ENCODE results near the gene SMAD2. TPM values are rescaled to one million over a fixed set of nuclear protein-coding genes. Genes with fewer than 3 reads are reported as not detected.
A peak's percentile ranks its signal among the peaks of the same experiment; 100 is the strongest.

SMAD2 gene
- total and polyA plus RNA-seq, 3 donors from 2014 or later = 76.9 to 115 (median 109) TPM

- H3K4me3 ChIP-seq = no peak overlapping the region
- intact Hi-C loops (cut with DNase I; ENCODE audit: low total_unique reads) = no loop called here
- H3K27me3 ChIP-seq = no peaks in the 10 kb centered on the region
- H3K4me1 ChIP-seq = peaks cover 8% of the 10 kb centered on the region
- no peaks in the 10 kb centered on the region for H3K36me3 ChIP-seq (ENCODE audit: low read depth, missing control alignments)
- no peaks in the 10 kb centered on the region for H3K9me3 ChIP-seq
- peak overlapping the region in 1 of 2 donors; percentile 21 for H3K27ac ChIP-seq
- TF ChIP-seq, protein P1, sequence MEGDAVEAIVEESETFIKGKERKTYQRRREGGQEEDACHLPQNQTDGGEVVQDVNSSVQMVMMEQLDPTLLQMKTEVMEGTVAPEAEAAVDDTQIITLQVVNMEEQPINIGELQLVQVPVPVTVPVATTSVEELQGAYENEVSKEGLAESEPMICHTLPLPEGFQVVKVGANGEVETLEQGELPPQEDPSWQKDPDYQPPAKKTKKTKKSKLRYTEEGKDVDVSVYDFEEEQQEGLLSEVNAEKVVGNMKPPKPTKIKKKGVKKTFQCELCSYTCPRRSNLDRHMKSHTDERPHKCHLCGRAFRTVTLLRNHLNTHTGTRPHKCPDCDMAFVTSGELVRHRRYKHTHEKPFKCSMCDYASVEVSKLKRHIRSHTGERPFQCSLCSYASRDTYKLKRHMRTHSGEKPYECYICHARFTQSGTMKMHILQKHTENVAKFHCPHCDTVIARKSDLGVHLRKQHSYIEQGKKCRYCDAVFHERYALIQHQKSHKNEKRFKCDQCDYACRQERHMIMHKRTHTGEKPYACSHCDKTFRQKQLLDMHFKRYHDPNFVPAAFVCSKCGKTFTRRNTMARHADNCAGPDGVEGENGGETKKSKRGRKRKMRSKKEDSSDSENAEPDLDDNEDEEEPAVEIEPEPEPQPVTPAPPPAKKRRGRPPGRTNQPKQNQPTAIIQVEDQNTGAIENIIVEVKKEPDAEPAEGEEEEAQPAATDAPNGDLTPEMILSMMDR (IDR thresholded peaks at IDR 0.05) = no peak
- TF ChIP-seq POLR2A (IDR thresholded peaks at IDR 0.05) = no peak
- no peak for DNase-seq
- WGBS, 2 donors = 77 to 84% methylated on average over 9 of the region's 9 CpGs
Observed at GRCh38 chr18:47817017-47817794, 113.3 kb downstream of the SMAD2 start.

- TF ChIP-seq, protein P1 (IDR thresholded peaks at IDR 0.05) = no peak
- TF ChIP-seq POLR2A (IDR thresholded peaks at IDR 0.05) = no peak
- Histone ChIP-seq H3K27me3 (no peaks in the 10 kb centered on the region), H3K4me1 (peaks cover 8% of the 10 kb centered on the region), H3K4me3 (no peak overlapping the region), H3K27ac (no peak overlapping the region), H3K9me3 (no peaks in the 10 kb centered on the region), H3K36me3 (ENCODE audit: low read depth, missing control alignments) (no peaks in the 10 kb centered on the region)
- WGBS, 2 donors = 58 to 63% methylated on average over 5 of the region's 5 CpGs
- intact Hi-C loops (cut with DNase I; ENCODE audit: low total_unique reads) = no loop called here
- no peak for DNase-seq
Observed at GRCh38 chr18:47815486-47816270, 114.8 kb downstream of the SMAD2 start.

DNA sequence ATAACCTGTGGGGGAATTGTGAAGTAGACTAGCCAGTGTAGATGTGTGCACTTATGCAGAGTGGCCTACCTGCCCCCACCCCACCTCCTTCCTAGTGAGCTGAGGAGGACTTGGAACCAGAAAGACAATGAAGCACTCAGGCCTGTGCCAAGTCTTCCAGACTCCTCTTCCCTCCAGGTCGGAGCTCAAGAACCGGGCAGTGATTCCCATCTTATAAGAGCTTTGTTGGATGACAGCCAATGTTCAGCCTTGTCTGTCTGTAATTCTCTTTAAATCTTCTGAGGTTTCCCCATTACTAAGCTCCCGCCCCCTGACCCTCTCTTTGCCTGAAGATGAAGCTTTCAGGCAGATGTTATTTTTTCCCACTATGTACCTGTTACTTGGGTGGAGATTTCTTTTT is 121.0 kb downstream of the SMAD2 start:
- Histone ChIP-seq H3K4me3 (no peak overlapping the region), H3K4me1 (no peaks in the 10 kb centered on the region), H3K36me3 (ENCODE audit: low read depth, missing control alignments) (no peaks in the 10 kb centered on the region), H3K27ac (no peak overlapping the region), H3K27me3 (no peaks in the 10 kb centered on the region), H3K9me3 (no peaks in the 10 kb centered on the region)
- DNase-seq = no peak
- TF ChIP-seq POLR2A (IDR thresholded peaks at IDR 0.05) = no peak
- TF ChIP-seq, protein P1 (IDR thresholded peaks at IDR 0.05) = no peak
- intact Hi-C loops (cut with DNase I; ENCODE audit: low total_unique reads) = no loop called here
- 46 to 47% methylated on average over 3 of the region's 3 CpGs for WGBS, 2 donors

- H3K4me3 ChIP-seq = no peak overlapping the region
- H3K36me3 ChIP-seq (ENCODE audit: low read depth, missing control alignments) = no peaks in the 10 kb centered on the region
- WGBS, 2 donors = 89 to 95% methylated on average over 6 of the region's 6 CpGs
- H3K27me3 ChIP-seq = no peaks in the 10 kb centered on the region
- no peak for TF ChIP-seq POLR2A (IDR thresholded peaks at IDR 0.05)
- TF ChIP-seq, protein P1 (IDR thresholded peaks at IDR 0.05) = no peak
- intact Hi-C loops (cut with DNase I; ENCODE audit: low total_unique reads) = no loop called here
- no peak for DNase-seq
- H3K9me3 ChIP-seq = no peaks in the 10 kb centered on the region
- H3K4me1 ChIP-seq = no peaks in the 10 kb centered on the region
- no peak overlapping the region for H3K27ac ChIP-seq
Observed at GRCh38 chr18:47802802-47803201, 127.7 kb downstream of the SMAD2 start.

All from testis (tissue), 3 donors.